ENCODE measurements around the gene ADAMTS8.

Gene ADAMTS8

DNA sequence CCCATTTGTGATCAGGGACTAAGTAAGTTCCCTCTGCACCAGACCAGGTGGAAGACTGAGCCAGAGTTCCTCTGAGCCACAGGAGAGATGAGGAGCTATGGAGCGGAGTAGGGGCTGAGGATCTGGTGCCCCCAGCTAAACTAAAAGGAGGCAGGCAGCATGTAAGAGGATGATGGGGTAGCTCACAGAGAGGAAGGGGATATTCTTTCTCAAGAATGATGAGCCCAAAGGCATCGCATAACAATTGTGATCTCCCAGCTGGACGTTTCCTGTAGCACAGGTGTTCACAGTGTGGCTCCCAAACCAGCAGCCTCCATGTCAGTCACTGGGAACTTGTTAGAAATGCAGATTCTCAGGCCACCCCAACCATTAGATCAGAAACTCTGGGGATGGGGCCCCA, 24.4 kb downstream of the ADAMTS8 start:
- DNase-seq (ENCODE audit: low read depth, low spot score): no peak
- H3K27ac ChIP-seq: no peak overlapping the region
- no peaks in the 10 kb centered on the region for H3K9me3 ChIP-seq (ENCODE audit: low read depth, low read length)
- no peak overlapping the region for H3K4me3 ChIP-seq
- TF ChIP-seq EZH2 (IDR thresholded peaks at IDR 0.05) (no peak), FOXP2 (optimal IDR thresholded peaks at IDR 0.05; ENCODE audit: control extremely low read depth, extremely low read length, insufficient read depth) (no peak), POLR2AphosphoS5 (IDR thresholded peaks at IDR 0.05; ENCODE audit: borderline replicate concordance, low read depth, low read length) (no peak)
- H3K9ac ChIP-seq (ENCODE audit: insufficient read length): no peak overlapping the region
- no peaks in the 10 kb centered on the region for H3K36me3 ChIP-seq (ENCODE audit: insufficient read depth, low read length)

DNA sequence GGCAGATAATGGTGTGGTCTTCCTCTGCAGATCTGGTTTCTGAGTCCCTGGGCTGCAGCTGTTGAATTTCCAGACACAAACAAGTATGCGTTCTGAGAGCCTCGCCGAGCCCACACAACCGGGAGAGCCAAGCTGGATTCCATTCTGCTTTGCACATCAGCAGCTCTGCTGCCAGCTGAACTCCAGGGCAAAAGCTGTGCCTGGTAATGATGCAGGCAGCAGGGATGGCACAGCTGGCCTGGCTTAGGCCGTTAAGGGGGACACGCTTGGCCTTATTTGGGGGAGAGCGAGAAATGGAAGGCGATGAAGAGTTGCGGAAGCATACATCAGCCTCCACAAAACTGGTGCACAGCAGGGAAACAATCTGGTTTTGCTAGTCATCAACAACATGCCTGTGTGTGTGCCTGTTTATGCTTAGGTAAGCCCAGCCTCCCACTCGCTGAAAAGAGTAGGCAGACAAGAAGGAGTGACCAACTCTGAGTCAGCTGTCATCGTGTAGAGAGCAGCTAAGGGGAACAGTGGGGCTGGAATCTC, 25.1 kb downstream of the ADAMTS8 start:
- no peak for DNase-seq (ENCODE audit: low read depth, low spot score)
- Histone ChIP-seq H3K9me3 (ENCODE audit: low read depth, low read length) (no peaks in the 10 kb centered on the region), H3K27ac (no peak overlapping the region), H3K4me3 (no peak overlapping the region), H3K9ac (ENCODE audit: insufficient read length) (no peak overlapping the region), H3K36me3 (ENCODE audit: insufficient read depth, low read length) (no peaks in the 10 kb centered on the region)
- TF ChIP-seq FOXP2 (optimal IDR thresholded peaks at IDR 0.05; ENCODE audit: control extremely low read depth, extremely low read length, insufficient read depth) (no peak), POLR2AphosphoS5 (IDR thresholded peaks at IDR 0.05; ENCODE audit: borderline replicate concordance, low read depth, low read length) (no peak), EZH2 (IDR thresholded peaks at IDR 0.05) (no peak)

DNA sequence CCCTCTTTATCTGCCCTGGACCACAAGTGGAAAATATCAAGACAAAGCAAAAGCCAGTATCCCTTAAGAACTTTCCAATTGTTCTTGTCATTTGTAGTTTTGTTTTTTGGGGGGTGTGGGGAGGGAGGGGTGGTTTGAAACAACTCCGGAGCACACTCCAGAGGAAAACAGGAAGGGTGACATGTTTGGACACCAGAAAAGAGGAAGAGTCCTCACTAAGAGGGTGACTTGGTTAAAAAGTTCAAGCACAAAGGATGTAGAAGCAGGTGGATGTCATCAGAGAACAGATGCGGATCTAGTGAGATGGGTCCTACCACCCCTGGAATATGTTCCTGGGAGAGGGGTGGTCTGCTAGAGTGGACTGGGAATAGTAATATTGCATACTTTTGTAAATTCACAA, 25.8 kb downstream of the ADAMTS8 start:
- DNase-seq (ENCODE audit: low read depth, low spot score): no peak
- no peaks in the 10 kb centered on the region for H3K9me3 ChIP-seq (ENCODE audit: low read depth, low read length)
- no peak overlapping the region for H3K27ac ChIP-seq
- no peak overlapping the region for H3K4me3 ChIP-seq
- no peaks in the 10 kb centered on the region for H3K36me3 ChIP-seq (ENCODE audit: insufficient read depth, low read length)
- no peak for TF ChIP-seq EZH2 (IDR thresholded peaks at IDR 0.05)
- no peak overlapping the region for H3K9ac ChIP-seq (ENCODE audit: insufficient read length)

DNA sequence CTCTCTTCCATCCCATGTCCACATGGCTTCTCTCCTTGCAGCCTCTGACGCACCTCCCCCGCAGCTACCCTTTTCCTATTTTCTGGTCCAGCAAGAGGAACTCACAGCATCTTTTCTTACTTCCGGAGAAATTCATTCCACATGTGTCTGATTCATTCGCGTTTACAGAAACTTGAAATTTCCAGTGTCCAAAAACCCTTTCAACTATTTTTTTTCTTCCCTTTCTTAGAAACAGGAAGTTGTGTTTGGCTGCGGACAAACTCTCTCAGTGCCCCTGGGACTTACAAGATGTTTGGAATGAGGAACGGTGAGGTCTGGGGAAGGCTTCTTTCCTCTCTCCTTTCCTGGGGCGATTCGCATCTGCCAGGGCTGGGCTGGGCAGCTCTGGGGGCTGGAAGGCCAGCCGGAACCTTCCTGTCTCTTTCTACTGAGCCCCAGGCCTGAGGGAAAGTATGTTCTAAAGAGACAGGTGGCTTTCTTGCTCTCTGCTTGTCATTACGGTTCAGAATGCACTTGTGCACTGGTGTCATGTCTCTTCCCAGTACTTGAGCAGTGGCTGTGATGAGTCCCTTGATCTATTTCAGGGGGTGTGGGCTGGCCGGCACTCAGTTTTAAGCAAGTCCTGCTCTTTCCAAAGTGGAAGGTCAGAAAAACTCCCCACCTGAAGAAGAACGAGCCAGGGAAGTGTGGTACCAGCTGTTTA, 27.5 kb downstream of the ADAMTS8 start:
- Histone ChIP-seq H3K36me3 (ENCODE audit: insufficient read depth, low read length) (no peaks in the 10 kb centered on the region), H3K9ac (ENCODE audit: insufficient read length) (no peak overlapping the region), H3K27ac (no peak overlapping the region), H3K9me3 (ENCODE audit: low read depth, low read length) (no peaks in the 10 kb centered on the region), H3K4me3 (no peak overlapping the region)
- DNase-seq (ENCODE audit: low read depth, low spot score): no peak
- no peak for TF ChIP-seq FOXP2 (optimal IDR thresholded peaks at IDR 0.05; ENCODE audit: control extremely low read depth, extremely low read length, insufficient read depth)
- no peak for TF ChIP-seq EZH2 (IDR thresholded peaks at IDR 0.05)
- TF ChIP-seq POLR2AphosphoS5 (IDR thresholded peaks at IDR 0.05; ENCODE audit: borderline replicate concordance, low read depth, low read length): no peak

DNA sequence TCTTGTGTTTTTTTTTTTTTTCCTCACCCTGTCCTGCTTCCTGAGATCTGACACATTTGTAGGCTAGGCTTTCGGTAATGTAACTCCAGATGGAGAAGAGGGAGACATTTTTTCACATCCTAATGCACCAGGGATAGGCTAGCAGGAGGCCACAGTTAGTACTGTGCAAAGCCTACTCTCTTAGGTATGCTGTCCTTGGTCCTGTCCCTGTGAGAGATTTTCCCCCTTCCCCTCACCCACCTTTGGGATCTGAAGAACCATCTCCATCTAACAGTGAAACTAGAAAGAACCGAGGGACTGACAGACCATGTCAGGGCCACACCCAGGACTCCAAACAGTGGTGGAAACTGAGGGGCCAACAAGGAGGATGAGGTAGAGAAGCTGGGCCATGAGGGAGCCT, 29.2 kb downstream of the ADAMTS8 start:
- no peak overlapping the region for H3K4me3 ChIP-seq
- no peak overlapping the region for H3K27ac ChIP-seq
- no peak for DNase-seq (ENCODE audit: low read depth, low spot score)
- H3K9ac ChIP-seq (ENCODE audit: insufficient read length): no peak overlapping the region
- TF ChIP-seq POLR2AphosphoS5 (IDR thresholded peaks at IDR 0.05; ENCODE audit: borderline replicate concordance, low read depth, low read length) (no peak), FOXP2 (optimal IDR thresholded peaks at IDR 0.05; ENCODE audit: control extremely low read depth, extremely low read length, insufficient read depth) (no peak), EZH2 (IDR thresholded peaks at IDR 0.05) (no peak)
- no peaks in the 10 kb centered on the region for H3K36me3 ChIP-seq (ENCODE audit: insufficient read depth, low read length)
- no peaks in the 10 kb centered on the region for H3K9me3 ChIP-seq (ENCODE audit: low read depth, low read length)

DNA sequence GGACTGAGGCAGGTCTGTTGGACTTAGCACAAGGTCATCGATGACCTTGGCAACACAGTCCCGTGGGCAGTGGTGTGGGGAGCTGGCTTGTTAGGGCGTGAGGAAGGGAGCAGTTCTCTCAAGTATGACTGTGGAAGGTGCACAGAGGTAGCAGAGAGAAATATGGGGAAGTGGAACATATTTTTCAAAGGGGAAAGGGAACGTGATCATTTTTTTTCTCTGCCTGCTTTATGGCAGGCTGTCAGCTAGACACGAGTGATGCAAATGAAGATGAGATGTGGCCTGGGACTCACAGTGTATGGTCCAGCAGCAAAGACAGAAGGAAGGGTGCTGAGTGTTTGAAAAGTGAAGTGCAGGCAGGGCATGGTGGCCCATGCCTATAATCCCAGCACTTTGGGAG, 30.6 kb downstream of the ADAMTS8 start:
- no peak overlapping the region for H3K9ac ChIP-seq (ENCODE audit: insufficient read length)
- H3K9me3 ChIP-seq (ENCODE audit: low read depth, low read length): no peaks in the 10 kb centered on the region
- no peak overlapping the region for H3K27ac ChIP-seq
- DNase-seq (ENCODE audit: low read depth, low spot score): no peak
- TF ChIP-seq POLR2AphosphoS5 (IDR thresholded peaks at IDR 0.05; ENCODE audit: borderline replicate concordance, low read depth, low read length): no peak
- no peak for TF ChIP-seq FOXP2 (optimal IDR thresholded peaks at IDR 0.05; ENCODE audit: control extremely low read depth, extremely low read length, insufficient read depth)
- TF ChIP-seq EZH2 (IDR thresholded peaks at IDR 0.05): no peak
- H3K36me3 ChIP-seq (ENCODE audit: insufficient read depth, low read length): no peaks in the 10 kb centered on the region
- no peak overlapping the region for H3K4me3 ChIP-seq

DNA sequence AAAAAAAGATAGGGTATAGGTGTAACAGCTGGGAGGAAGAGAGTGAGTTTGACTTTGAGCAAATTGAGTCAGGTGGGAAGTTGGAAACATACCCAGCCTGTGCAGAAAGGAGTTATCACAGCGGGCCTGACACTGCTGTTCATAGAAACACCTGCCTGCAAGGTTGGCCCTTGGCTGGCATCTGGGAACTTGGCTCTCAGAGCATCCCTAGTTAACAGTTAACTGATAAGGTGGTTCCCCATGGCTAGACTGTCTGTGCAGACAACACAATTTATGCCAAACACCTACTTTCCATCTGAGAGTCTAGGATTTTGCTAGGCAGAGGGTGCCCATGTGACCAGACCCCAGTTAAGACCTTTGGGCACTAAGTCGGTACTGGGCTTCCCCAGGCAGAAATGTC, 31.4 kb downstream of the ADAMTS8 start:
- H3K9me3 ChIP-seq (ENCODE audit: low read depth, low read length): no peaks in the 10 kb centered on the region
- H3K9ac ChIP-seq (ENCODE audit: insufficient read length): no peak overlapping the region
- DNase-seq (ENCODE audit: low read depth, low spot score): no peak
- no peak overlapping the region for H3K27ac ChIP-seq
- H3K36me3 ChIP-seq (ENCODE audit: insufficient read depth, low read length): no peaks in the 10 kb centered on the region
- no peak overlapping the region for H3K4me3 ChIP-seq
- TF ChIP-seq FOXP2 (optimal IDR thresholded peaks at IDR 0.05; ENCODE audit: control extremely low read depth, extremely low read length, insufficient read depth): no peak

DNA sequence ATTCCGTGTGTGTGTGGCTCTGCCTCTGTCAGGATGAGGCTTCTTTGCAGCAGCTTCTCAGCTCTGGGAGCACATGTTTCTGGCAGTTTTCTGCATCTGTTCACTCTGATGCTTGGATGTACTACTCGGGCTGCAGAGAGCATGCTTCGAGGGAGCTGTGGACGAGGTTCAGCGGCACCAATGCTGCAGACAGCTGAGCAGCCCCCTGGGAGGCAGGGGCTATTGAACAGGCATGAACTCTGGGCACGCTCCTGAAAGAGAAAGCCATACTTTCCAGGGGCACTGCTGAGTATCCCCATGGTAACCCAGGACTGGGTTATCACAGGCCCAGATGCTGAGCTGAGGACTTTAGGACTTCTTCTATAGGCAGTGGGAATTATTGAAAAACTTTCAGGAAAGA, 33.8 kb downstream of the ADAMTS8 start:
- Histone ChIP-seq H3K36me3 (ENCODE audit: insufficient read depth, low read length) (no peaks in the 10 kb centered on the region), H3K27ac (no peak overlapping the region), H3K9me3 (ENCODE audit: low read depth, low read length) (no peaks in the 10 kb centered on the region), H3K4me3 (no peak overlapping the region), H3K9ac (ENCODE audit: insufficient read length) (no peak overlapping the region)
- no peak for DNase-seq (ENCODE audit: low read depth, low spot score)
- TF ChIP-seq EZH2 (IDR thresholded peaks at IDR 0.05) (no peak), FOXP2 (optimal IDR thresholded peaks at IDR 0.05; ENCODE audit: control extremely low read depth, extremely low read length, insufficient read depth) (no peak), POLR2AphosphoS5 (IDR thresholded peaks at IDR 0.05; ENCODE audit: borderline replicate concordance, low read depth, low read length) (no peak)

DNA sequence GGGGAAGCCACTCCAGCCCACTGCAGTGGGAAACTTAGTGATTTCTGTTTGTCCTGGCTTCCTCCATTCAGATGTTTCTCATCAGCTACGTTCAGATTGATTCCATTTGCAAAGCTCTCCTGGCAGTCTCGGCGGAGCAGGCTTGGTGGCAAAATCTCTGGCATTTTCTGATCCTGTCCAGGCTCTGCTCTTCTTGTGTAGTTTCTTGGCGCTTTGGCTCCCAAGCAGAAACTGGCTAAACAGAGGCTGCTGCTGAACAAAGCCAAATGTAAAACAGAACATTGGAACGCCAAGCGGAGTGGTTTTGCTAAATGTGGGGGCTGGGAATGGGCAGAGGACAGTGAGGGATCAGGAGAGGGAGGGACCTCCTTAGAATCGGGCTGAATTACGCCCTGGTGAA, 36.7 kb downstream of the ADAMTS8 start:
- H3K4me3 ChIP-seq: no peak overlapping the region
- DNase-seq (ENCODE audit: low read depth, low spot score): no peak
- H3K9ac ChIP-seq (ENCODE audit: insufficient read length): no peak overlapping the region
- H3K9me3 ChIP-seq (ENCODE audit: low read depth, low read length): no peaks in the 10 kb centered on the region
- H3K36me3 ChIP-seq (ENCODE audit: insufficient read depth, low read length): no peaks in the 10 kb centered on the region
- H3K27ac ChIP-seq: no peak overlapping the region
- TF ChIP-seq FOXP2 (optimal IDR thresholded peaks at IDR 0.05; ENCODE audit: control extremely low read depth, extremely low read length, insufficient read depth) (no peak), EZH2 (IDR thresholded peaks at IDR 0.05) (no peak)
